Activated T-helper 1 cell treated with Interleukin-2 at 50 U/mL for 16 hours (primary cell): ENCODE results near the gene MRPL20.
A peak's percentile ranks its signal among the peaks of the same experiment; 100 is the strongest.
"Not testable (repeated sequence)": the region's sequence is repeated elsewhere in the genome, so short reads cannot be mapped to it uniquely, and the experiment has no call there.

ENCODE experiments used
- DNase-seq: peaks from one replicate; pipeline ENCODE4 v3.0.0-alpha.2; 2020; ENCODE audit warnings: low read depth

Gene MRPL20

GRCh38 chr1:1385339-1385738 is 21.8 kb downstream of the MRPL20 start:
- DNase-seq, result not testable (repeated sequence)

- no peak for DNase-seq
These were observed 25.8 kb downstream of the MRPL20 start for GRCh38 chr1:1381294-1381693.

- no peak for DNase-seq
These were observed 26.2 kb downstream of the MRPL20 start for GRCh38 chr1:1380860-1381259.

- no peak for DNase-seq
These were observed 29.4 kb downstream of the MRPL20 start for GRCh38 chr1:1377540-1378205.

GRCh38 chr1:1376551-1377226 is 30.4 kb downstream of the MRPL20 start:
- no peak for DNase-seq

GRCh38 chr1:1374929-1375662 is 32.0 kb downstream of the MRPL20 start, which contains the start of gene AURKAIP1:
AURKAIP1 (minus strand) TSS chr1:1375207; CDS start chr1:1374756, 451 bp downstream.
- DNase-seq, result peak; percentile 92

GRCh38 chr1:1374589-1374928 is 32.5 kb downstream of the MRPL20 start:
- no peak for DNase-seq

GRCh38 chr1:1373815-1374588 is 33.1 kb downstream of the MRPL20 start:
- no peak for DNase-seq

- no peak for DNase-seq
These were observed 33.9 kb downstream of the MRPL20 start for GRCh38 chr1:1373051-1373814.

GRCh38 chr1:1371746-1372711 is 35.1 kb downstream of the MRPL20 start:
- DNase-seq, result peak; percentile 66

- peak; percentile 47 for DNase-seq
These were observed 35.7 kb downstream of the MRPL20 start for GRCh38 chr1:1371364-1371745.

- DNase-seq, result no peak
These were observed 36.3 kb downstream of the MRPL20 start for GRCh38 chr1:1370771-1371300.

- not testable (repeated sequence) for DNase-seq
These were observed 37.0 kb downstream of the MRPL20 start for GRCh38 chr1:1370094-1370493.

- DNase-seq, result no peak
These were observed 39.8 kb downstream of the MRPL20 start for GRCh38 chr1:1367315-1367714.

- no peak for DNase-seq
These were observed 40.4 kb downstream of the MRPL20 start for GRCh38 chr1:1366699-1367066.

GRCh38 chr1:1365875-1366698 is 41.0 kb downstream of the MRPL20 start:
- no peak for DNase-seq

GRCh38 chr1:1364266-1364665 is 42.8 kb downstream of the MRPL20 start:
- no peak for DNase-seq

- DNase-seq, result no peak
These were observed 45.1 kb downstream of the MRPL20 start for GRCh38 chr1:1361982-1362423.
